ENCODE data around the gene LRRC46. TPM values are rescaled to one million over a fixed set of nuclear protein-coding genes. Genes with fewer than 3 reads are reported as not detected.
A peak's percentile ranks its signal among the peaks of the same experiment; 100 is the strongest.

LRRC46 gene
- total RNA-seq: not detected

DNA sequence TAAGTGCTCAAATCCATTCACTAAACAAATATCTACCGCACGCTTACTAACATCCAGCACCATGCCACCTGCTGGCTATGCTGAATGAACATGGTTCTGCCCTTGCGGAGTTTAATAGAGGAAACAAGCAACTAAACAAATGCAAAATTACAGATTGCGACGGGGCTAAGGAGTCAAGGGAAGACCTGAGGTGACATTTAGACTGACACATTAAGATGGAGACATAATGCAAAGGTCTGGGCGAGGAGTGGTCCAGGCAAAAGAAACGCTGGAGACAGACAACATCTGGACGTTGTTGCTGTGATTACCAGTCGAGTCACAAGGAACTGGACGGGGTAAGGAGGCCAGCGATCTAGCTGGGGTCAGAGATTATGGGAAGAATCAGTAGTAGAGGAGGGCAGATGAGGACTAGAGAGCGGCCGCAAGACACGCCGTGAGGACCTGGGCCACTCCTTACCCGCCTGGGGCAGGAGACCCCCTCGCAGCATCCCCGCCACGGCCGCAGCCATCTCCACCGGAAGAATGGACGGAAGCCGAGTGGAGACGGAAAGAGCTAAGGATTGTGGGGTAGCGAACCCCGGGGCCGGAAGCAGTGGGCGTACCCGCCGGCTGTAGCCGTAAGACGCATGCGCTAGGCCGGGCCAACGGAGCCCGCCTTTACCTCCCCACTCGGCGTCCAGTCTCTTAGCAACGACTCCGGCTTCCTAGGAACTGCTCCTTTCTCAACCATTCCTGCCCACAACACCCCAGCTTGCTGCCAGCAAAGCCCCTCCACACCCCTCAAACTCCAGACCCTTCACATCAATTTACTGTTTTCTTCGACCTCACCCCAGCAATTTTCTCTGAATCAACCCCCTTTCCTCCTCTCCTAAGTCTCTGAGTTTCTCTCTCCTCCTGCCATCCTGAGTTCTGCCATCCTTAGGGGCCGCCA, at the start of gene LRRC46, which contains the start of gene MRPL10:
Gene LRRC46, plus strand, starts transcription at position 668 of the 931 bp plus-strand sequence. CDS start 320 bp downstream, outside the sequence.
Gene MRPL10, minus strand, starts transcription at position 539 of the 931 bp plus-strand sequence. Its CDS starts 30 bp downstream, at position 509.
- peak; percentile 87 for DNase-seq

GRCh38 chr17:47785538-47786123, 45.8 kb upstream of the LRRC46 start:
- no peak for DNase-seq

DNA sequence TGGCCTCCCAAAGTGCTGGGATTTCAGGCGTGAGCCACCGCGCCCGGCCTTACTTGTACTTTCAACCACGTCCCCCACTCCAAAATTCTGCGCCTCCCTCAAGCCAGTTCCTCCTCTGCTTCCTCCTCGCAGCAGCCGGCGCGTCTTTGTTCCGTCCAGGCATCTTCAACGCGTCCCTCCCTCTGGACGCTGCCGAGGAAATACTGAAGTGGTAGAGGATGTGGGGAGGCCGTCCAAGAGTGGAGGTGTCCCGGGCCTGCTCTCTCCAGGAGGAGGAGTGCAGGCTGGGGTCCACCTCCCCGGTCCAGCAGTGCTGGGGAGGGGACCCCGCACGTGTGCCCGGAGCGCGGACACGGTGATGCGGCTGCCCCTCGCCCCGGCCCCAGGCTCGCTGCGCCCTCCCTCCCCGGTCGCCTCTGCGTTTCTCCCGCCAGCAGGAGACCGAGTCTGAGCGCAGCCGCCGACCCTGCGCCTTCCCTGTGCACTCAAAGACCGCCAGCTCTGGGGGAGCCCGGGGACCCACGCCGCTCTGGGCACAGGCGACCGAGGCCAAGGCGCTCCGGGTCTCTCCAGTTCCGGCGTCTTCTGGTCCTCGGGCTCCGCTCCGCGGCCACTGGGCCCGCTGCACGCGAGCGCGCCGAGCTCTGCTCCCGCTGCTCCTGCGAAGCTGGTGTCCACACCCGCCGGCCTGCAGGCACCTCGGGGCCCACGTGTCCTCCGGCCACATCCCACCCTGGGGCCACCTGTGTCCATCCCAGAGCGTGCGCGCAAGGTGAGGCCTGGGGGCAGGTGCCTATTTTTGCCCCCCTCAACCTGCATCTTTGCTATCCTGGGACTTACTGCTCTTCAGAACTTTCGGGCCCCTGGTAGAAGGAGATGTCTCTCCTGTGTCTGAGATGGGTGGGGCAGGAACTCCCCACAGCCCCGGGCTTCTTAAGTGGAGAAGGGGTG, 41.6 kb upstream of the LRRC46 start:
- DNase-seq: peak; percentile 18

DNA sequence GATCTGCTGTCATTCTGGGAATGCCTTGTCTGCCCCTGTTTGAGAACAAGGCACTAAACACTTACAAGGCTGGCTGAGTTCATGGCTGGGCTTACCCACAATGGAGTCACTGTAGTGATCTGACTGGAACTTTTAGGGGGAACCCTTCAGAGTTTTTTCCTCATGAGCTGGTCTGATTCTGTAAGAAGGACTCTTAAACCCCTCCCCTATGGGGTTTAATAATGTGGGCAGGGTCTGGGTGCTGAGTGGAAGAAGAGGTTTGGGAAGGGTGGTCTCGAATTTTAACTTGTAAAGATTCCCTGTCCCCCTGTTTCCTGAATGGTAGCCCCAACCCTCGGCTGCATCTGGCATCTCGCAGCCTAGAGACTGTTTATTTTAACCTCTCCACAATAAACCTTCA, 40.4 kb upstream of the LRRC46 start:
- DNase-seq: no peak

GRCh38 chr17:47792457-47792856, 39.0 kb upstream of the LRRC46 start:
- DNase-seq: no peak

DNA sequence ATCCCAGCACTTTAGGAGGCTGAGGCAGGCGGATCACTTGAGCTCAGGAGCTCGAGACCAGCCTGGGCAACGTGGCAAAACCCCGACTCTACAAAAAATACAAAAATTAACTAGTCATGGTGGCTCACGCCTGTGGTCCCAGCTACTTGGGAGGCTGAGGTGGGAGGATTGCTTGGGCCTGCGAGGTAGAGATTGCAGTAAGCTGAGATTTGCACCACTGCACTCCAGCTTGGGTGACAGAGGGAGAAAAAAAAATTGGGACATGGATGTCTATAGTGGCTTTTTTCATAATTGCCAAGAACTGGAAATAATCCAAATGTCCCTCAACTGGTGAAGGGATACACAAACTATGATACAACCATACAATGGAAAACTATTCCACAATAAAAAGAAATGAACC, 38.5 kb upstream of the LRRC46 start:
- no peak for DNase-seq

- DNase-seq: no peak
Observed at GRCh38 chr17:47797797-47798196, 33.7 kb upstream of the LRRC46 start.

DNA sequence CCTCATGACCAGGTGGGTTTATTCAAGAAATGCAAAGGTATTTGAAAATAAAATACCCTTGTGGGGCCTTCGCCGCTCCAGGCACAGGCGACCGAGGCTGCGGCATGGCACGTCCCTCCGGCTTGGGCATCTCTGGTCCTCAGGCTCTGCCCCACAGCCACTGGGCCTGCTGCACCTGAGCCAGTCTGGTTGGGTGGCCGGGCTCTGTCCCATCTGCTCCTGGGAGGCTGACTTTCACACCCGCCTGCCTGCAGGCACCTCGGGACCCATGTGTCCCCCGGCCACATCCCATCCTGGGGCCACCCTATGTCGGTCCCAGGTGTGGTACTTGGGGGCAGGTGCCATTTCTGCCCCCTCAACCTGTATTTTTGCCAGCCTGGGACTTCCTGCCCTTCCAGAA, 30.8 kb upstream of the LRRC46 start:
- DNase-seq: no peak

- DNase-seq: no peak
Observed at GRCh38 chr17:47801176-47801765, 30.2 kb upstream of the LRRC46 start.

GRCh38 chr17:47801906-47802305, 29.6 kb upstream of the LRRC46 start:
- no peak for DNase-seq

DNA sequence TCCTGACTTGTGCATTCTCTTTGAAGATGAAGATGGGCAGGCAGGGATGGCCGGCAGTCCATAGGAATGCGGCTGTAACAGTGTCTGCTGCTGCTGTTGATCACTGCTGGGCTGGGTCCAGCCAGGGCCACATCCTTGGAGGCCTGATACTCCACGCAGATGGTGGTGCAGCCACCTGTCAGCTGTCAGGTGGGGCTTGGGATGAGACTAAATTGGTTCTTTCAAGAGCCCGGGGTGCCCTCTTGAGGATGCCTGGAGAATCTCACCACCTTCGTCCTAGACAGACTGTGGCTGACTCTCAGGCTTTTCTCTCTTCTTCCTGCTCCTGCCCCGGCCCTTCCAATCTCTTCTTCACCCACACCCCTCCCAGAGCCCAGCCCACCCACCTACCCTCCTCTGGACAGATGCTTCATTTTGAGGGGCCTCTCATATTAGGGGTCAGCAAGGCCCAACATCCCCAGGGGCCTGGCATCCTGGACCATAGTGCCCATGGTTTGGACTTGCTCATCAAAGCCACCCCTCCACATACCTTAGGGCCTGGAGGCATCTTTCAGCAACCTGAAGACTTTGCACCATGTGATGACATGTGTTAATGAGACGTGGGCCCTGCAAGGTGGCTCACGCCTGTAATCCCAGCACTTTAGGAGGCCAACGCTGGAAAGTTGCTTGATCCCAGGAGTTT, 29.0 kb upstream of the LRRC46 start:
- DNase-seq: no peak

GRCh38 chr17:47803201-47803600, 28.3 kb upstream of the LRRC46 start:
- no peak for DNase-seq

DNA sequence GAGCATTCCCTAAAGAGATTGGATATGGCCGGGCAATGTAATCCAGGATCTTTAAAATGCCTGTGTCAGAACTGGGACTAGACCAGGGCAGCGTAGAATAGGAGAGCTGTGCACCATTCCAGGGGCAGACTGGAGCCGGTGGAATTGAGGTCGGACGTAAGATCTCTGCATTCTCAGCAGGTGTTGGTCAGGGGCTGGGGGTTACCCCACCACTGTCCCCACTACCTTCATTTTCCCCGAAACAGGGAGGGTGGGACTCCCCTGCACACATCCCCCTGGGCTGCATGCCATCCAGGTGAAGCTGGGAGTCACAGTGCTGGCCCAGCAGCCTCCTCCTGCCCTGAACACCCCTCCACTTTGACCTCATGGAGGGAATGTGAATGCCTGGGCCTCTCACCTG, 27.7 kb upstream of the LRRC46 start:
- no peak for DNase-seq

DNA sequence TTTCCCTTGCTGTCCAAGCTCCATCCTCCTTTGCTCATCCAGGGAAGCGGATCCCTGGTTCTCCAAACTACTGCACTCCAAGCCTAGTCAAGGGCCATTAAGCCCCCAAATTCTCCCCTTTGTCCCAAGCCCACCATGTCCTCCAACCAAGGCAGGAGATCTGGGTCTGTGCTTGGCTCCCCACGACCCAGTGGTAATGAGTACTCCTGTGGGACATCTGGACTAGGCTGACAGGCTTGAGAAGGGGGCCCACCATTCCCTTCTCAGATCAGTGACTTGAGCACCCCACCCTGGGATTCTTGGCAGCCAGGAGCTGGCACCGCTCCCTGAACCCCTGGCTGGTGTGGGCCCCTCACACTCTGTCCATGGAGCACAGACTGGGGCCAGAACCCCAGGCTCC, 27.0 kb upstream of the LRRC46 start:
- no peak for DNase-seq

GRCh38 chr17:47806026-47806912, 25.2 kb upstream of the LRRC46 start:
- DNase-seq: no peak

- no peak for DNase-seq
Observed at GRCh38 chr17:47806913-47807255, 24.6 kb upstream of the LRRC46 start.

DNA sequence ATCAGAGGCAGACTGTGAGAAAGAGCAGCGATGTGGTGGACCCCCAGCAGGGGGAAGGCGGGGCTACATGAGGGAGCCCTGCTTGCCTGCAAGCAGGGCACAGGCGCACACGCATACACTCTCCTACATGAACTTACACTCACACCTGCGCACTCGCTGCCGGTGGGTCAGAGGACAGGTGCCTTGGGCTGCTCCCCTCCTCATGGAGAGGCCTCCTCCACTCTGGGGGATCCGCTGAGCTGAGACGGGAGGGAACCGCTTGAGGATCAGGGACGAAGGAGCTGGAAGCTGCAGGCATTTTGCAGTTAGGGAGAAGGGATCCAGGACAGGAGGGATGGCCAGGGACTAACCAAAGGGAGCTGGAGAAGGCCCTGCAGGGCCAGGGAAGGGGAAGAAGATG, 24.0 kb upstream of the LRRC46 start:
- no peak for DNase-seq

GRCh38 chr17:47808036-47808829, 23.2 kb upstream of the LRRC46 start:
- no peak for DNase-seq

DNA sequence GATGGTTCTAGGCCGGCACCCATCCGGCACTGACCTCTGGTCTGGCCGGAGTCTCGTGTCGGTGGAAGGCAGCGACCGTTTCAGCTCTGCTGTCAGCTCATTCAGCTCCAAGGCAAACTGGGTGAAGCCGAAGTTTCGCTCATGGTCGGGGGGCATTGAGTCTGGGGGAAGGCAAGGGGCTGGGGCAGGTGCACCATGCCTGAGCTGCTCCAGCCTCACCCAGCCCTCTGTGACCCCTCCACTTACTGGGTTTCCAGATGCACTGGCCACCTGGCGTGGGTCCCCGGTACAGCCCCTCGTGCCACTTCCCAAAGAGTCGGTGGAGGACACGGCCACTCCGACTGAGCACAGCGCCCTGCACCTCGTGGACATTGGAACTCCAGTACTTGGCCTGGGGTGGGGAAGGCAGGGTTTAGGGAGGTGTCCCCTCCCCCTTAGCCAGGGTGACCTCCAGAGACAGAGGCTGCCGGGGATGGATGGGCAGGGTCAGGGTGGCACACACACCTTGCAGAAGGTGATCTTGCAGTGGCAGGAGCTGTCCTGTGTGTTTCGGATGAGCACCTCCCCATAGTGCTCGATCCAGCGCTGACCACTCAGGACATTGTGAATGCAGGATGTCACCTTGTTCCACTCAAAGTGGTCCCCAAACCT, 22.5 kb upstream of the LRRC46 start:
- DNase-seq: no peak
